Activated CD8-positive, alpha-beta memory T cell treated with anti-CD3 and anti-CD28 coated beads, Interleukin-2, amount 10 ng/mL, durations not matched to agents 7 days and 5 days (primary cell): ENCODE data around the gene SH3BP5. TPM values are rescaled to one million over a fixed set of nuclear protein-coding genes. Genes with fewer than 3 reads are reported as not detected.
A peak's percentile ranks its signal among the peaks of the same experiment; 100 is the strongest.

Experiments used
- ATAC-seq: fragments of 150-1000 bp; cut with Tn5 transposase; one replicate; pipeline ENCODE4 v1.10.0; 2021; ENCODE audit warnings: moderate library complexity
- CTCF ChIA-PET: fragments of 350-600 bp; sonication (Branson Sonifier 250); formaldehyde crosslinking; loops from one replicate; lab custom pipeline; 2021; ENCODE audit warnings: antibody characterized with exemption; lab: Charles Lee
- DNase-seq: peaks from one replicate; pipeline ENCODE4 v3.0.0-alpha.2; 2020
- H3K27ac Mint-ChIP-seq: one replicate; pipeline ENCODE4 v1.8.0; 2021; ENCODE audit warnings: mild to moderate bottlenecking, mixed read lengths
- H3K27me3 Mint-ChIP-seq: one replicate; pipeline ENCODE4 v1.8.0; 2021; ENCODE audit warnings: mixed read lengths
- H3K36me3 Mint-ChIP-seq: one replicate; pipeline ENCODE4 v1.8.0; 2021; ENCODE audit warnings: mild to moderate bottlenecking, mixed read lengths
- H3K4me1 Mint-ChIP-seq: one replicate; pipeline ENCODE4 v1.8.0; 2021; ENCODE audit warnings: mixed read lengths
- H3K4me3 Mint-ChIP-seq: one replicate; pipeline ENCODE4 v1.8.0; 2021; ENCODE audit warnings: mild to moderate bottlenecking, moderate library complexity, mixed read lengths
- H3K9me3 Mint-ChIP-seq: one replicate; pipeline ENCODE4 v1.8.0; 2022; ENCODE audit warnings: low read depth, mixed read lengths
- total RNA-seq, 2 experiments: library from RNA; stranded (reverse); gene quantifications; one replicate each; pipeline ENCODE4 v1.2.3, GENCODE V29; 2021

SH3BP5 gene
- total RNA-seq, 2 experiments from 2014 or later: 19.4 to 30.3 TPM

GRCh38 chr3:15330031-15330596, 2.3 kb downstream of the SH3BP5 start:
- Mint-ChIP-seq H3K4me1 (peaks cover 60% of the 10 kb centered on the region), H3K4me3 (no peak overlapping the region), H3K9me3 (no peaks in the 10 kb centered on the region), H3K27me3 (no peaks in the 10 kb centered on the region), H3K36me3 (peaks cover 26% of the 10 kb centered on the region), H3K27ac (no peak overlapping the region)
- CTCF ChIA-PET: interaction anchor here (1.0 to 3.5 kb wide), 12 partner anchors 10 to 75 kb away, joined by 3 to 24 read pairs (median 4); no protein-coding TSS in a partner anchor
- ATAC-seq (no peak), DNase-seq (no peak)

- H3K27me3 Mint-ChIP-seq: no peaks in the 10 kb centered on the region
- DNase-seq (no peak), ATAC-seq (no peak)
- H3K4me3 Mint-ChIP-seq: no peak overlapping the region
- H3K9me3 Mint-ChIP-seq: no peaks in the 10 kb centered on the region
- no peak overlapping the region for H3K27ac Mint-ChIP-seq
- H3K4me1 Mint-ChIP-seq: peaks cover 60% of the 10 kb centered on the region
- CTCF ChIA-PET: interaction anchor here (1.1 to 3.5 kb wide), 8 partner anchors 9 to 62 kb away, joined by 3 to 24 read pairs (median 6); no protein-coding TSS in a partner anchor
- peaks cover 26% of the 10 kb centered on the region for H3K36me3 Mint-ChIP-seq
Observed at GRCh38 chr3:15329046-15330005, 3.1 kb downstream of the SH3BP5 start.

GRCh38 chr3:15327941-15328340, 4.4 kb downstream of the SH3BP5 start:
- H3K36me3 Mint-ChIP-seq: peaks cover 26% of the 10 kb centered on the region
- peak; percentile 47 for DNase-seq
- no peaks in the 10 kb centered on the region for H3K27me3 Mint-ChIP-seq
- no peak overlapping the region for H3K4me3 Mint-ChIP-seq
- CTCF ChIA-PET: interaction anchor here (0.6 to 3.5 kb wide), 5 partner anchors 8 to 60 kb away, joined by 3 to 11 read pairs (median 3); no protein-coding TSS in a partner anchor
- peak overlapping the region; percentile 38 for H3K27ac Mint-ChIP-seq
- no peak for ATAC-seq
- peaks cover 50% of the 10 kb centered on the region for H3K4me1 Mint-ChIP-seq
- no peaks in the 10 kb centered on the region for H3K9me3 Mint-ChIP-seq

- CTCF ChIA-PET: no interaction called here
- Mint-ChIP-seq H3K9me3 (no peaks in the 10 kb centered on the region), H3K4me1 (peaks cover 45% of the 10 kb centered on the region), H3K36me3 (peaks cover 29% of the 10 kb centered on the region), H3K27ac (no peak overlapping the region), H3K27me3 (no peaks in the 10 kb centered on the region), H3K4me3 (no peak overlapping the region)
- ATAC-seq (no peak), DNase-seq (no peak)
Observed at GRCh38 chr3:15326673-15327072, 5.7 kb downstream of the SH3BP5 start.

- H3K27me3 Mint-ChIP-seq: no peaks in the 10 kb centered on the region
- H3K9me3 Mint-ChIP-seq: no peaks in the 10 kb centered on the region
- no peak overlapping the region for H3K4me3 Mint-ChIP-seq
- H3K4me1 Mint-ChIP-seq: peaks cover 44% of the 10 kb centered on the region
- H3K36me3 Mint-ChIP-seq: peaks cover 30% of the 10 kb centered on the region
- H3K27ac Mint-ChIP-seq: no peak overlapping the region
- ATAC-seq (no peak), DNase-seq (no peak)
- CTCF ChIA-PET: interaction anchor here (1.3 kb wide), 1 partner anchor 58 kb away, joined by 6 read pairs; no protein-coding TSS in a partner anchor
Observed at GRCh38 chr3:15326037-15326436, 6.3 kb downstream of the SH3BP5 start.

- Mint-ChIP-seq H3K27me3 (no peaks in the 10 kb centered on the region), H3K4me1 (peaks cover 43% of the 10 kb centered on the region), H3K36me3 (peaks cover 30% of the 10 kb centered on the region), H3K9me3 (no peaks in the 10 kb centered on the region), H3K27ac (no peak overlapping the region), H3K4me3 (no peak overlapping the region)
- CTCF ChIA-PET: interaction anchor here (1.3 kb wide), 1 partner anchor 58 kb away, joined by 6 read pairs; no protein-coding TSS in a partner anchor
- DNase-seq (no peak), ATAC-seq (no peak)
Observed at GRCh38 chr3:15325228-15325627, 7.2 kb downstream of the SH3BP5 start.

GRCh38 chr3:15324379-15324808, 8.0 kb downstream of the SH3BP5 start:
- H3K36me3 Mint-ChIP-seq: peaks cover 22% of the 10 kb centered on the region
- ATAC-seq (no peak), DNase-seq (no peak)
- H3K4me3 Mint-ChIP-seq: no peak overlapping the region
- CTCF ChIA-PET: interaction anchor here (1.0 to 2.4 kb wide), 5 partner anchors 8 to 81 kb away, joined by 3 to 13 read pairs (median 3); partner anchors contain the start of gene SH3BP5
- no peak overlapping the region for H3K27ac Mint-ChIP-seq
- H3K27me3 Mint-ChIP-seq: no peaks in the 10 kb centered on the region
- H3K4me1 Mint-ChIP-seq: peaks cover 45% of the 10 kb centered on the region
- no peaks in the 10 kb centered on the region for H3K9me3 Mint-ChIP-seq

GRCh38 chr3:15323063-15323462, 9.3 kb downstream of the SH3BP5 start:
- Mint-ChIP-seq H3K36me3 (peaks cover 14% of the 10 kb centered on the region), H3K4me1 (peaks cover 37% of the 10 kb centered on the region), H3K9me3 (no peaks in the 10 kb centered on the region), H3K4me3 (no peak overlapping the region), H3K27me3 (no peaks in the 10 kb centered on the region), H3K27ac (no peak overlapping the region)
- DNase-seq (no peak), ATAC-seq (no peak)
- CTCF ChIA-PET: interaction anchor here (1.2 to 2.4 kb wide), 3 partner anchors 9 to 82 kb away, joined by 3 to 13 read pairs (median 3); partner anchors contain the start of gene SH3BP5

GRCh38 chr3:15321349-15321748, 11.0 kb downstream of the SH3BP5 start:
- H3K27me3 Mint-ChIP-seq: no peaks in the 10 kb centered on the region
- DNase-seq (no peak), ATAC-seq (no peak)
- H3K9me3 Mint-ChIP-seq: no peaks in the 10 kb centered on the region
- H3K4me1 Mint-ChIP-seq: peaks cover 28% of the 10 kb centered on the region
- H3K36me3 Mint-ChIP-seq: peaks cover 8% of the 10 kb centered on the region
- CTCF ChIA-PET: interaction anchor here (0.7 to 3.1 kb wide), 7 partner anchors 8 to 462 kb away, joined by 3 to 18 read pairs (median 4); partner anchors contain the start of gene SH3BP5
- no peak overlapping the region for H3K4me3 Mint-ChIP-seq
- H3K27ac Mint-ChIP-seq: no peak overlapping the region

- Mint-ChIP-seq H3K4me1 (peaks cover 35% of the 10 kb centered on the region), H3K36me3 (peaks cover 8% of the 10 kb centered on the region), H3K4me3 (no peak overlapping the region), H3K27ac (no peak overlapping the region), H3K9me3 (no peaks in the 10 kb centered on the region), H3K27me3 (no peaks in the 10 kb centered on the region)
- DNase-seq (no peak), ATAC-seq (no peak)
- CTCF ChIA-PET: interaction anchor here (0.6 to 3.1 kb wide), 8 partner anchors 10 to 116 kb away, joined by 3 to 18 read pairs (median 5); partner anchors contain the start of gene SH3BP5
Observed at GRCh38 chr3:15319575-15319974, 12.8 kb downstream of the SH3BP5 start.

GRCh38 chr3:15319136-15319535, 13.2 kb downstream of the SH3BP5 start:
- Mint-ChIP-seq H3K4me3 (no peak overlapping the region), H3K9me3 (no peaks in the 10 kb centered on the region), H3K27ac (no peak overlapping the region), H3K27me3 (no peaks in the 10 kb centered on the region), H3K4me1 (peaks cover 39% of the 10 kb centered on the region), H3K36me3 (peaks cover 8% of the 10 kb centered on the region)
- CTCF ChIA-PET: interaction anchor here (0.6 to 3.1 kb wide), 5 partner anchors 11 to 86 kb away, joined by 3 to 18 read pairs (median 11); partner anchors contain the start of gene SH3BP5
- ATAC-seq (no peak), DNase-seq (no peak)

- ATAC-seq: no peak
- Mint-ChIP-seq H3K9me3 (no peaks in the 10 kb centered on the region), H3K4me3 (no peak overlapping the region), H3K27ac (no peak overlapping the region), H3K4me1 (peaks cover 42% of the 10 kb centered on the region), H3K27me3 (no peaks in the 10 kb centered on the region), H3K36me3 (peaks cover 8% of the 10 kb centered on the region)
- no peak for DNase-seq
- CTCF ChIA-PET: interaction anchor here (0.6 kb wide), 1 partner anchor 242 kb away, joined by 3 read pairs; no protein-coding TSS in a partner anchor
Observed at GRCh38 chr3:15318661-15319060, 13.7 kb downstream of the SH3BP5 start.

GRCh38 chr3:15316998-15317435, 15.4 kb downstream of the SH3BP5 start:
- H3K9me3 Mint-ChIP-seq: no peaks in the 10 kb centered on the region
- H3K36me3 Mint-ChIP-seq: peaks cover 13% of the 10 kb centered on the region
- DNase-seq (no peak), ATAC-seq (no peak)
- no peak overlapping the region for H3K4me3 Mint-ChIP-seq
- H3K27me3 Mint-ChIP-seq: no peaks in the 10 kb centered on the region
- H3K4me1 Mint-ChIP-seq: peaks cover 53% of the 10 kb centered on the region
- CTCF ChIA-PET: interaction anchor here (1.2 to 1.3 kb wide), 2 partner anchors 11 to 49 kb away, joined by 3 to 4 read pairs; no protein-coding TSS in a partner anchor
- no peak overlapping the region for H3K27ac Mint-ChIP-seq
